Kidney (tissue), 14 donors: Measurements from ENCODE around the gene F12. TPM values are rescaled to one million over a fixed set of nuclear protein-coding genes. Genes with fewer than 3 reads are reported as not detected.

Experiments used
- DNase-seq, 5 donors: peaks; one replicate each; pipeline ENCODE4 v3.0.0-alpha.2; 2013 to 2020
- FAIRE-seq: peaks from 2 replicates; lab custom pipeline; 2012; peaks lifted over from hg19 to GRCh38; lab: Jason Lieb, UNC
- H3K27ac ChIP-seq, 2 donors: one replicate each; pipeline ENCODE4 v1.7.0; 2013; ENCODE audit warnings: low read depth in 2 of 2, low read length in 2 of 2, inconsistent platforms in 1 of 2
- H3K27me3 ChIP-seq: one replicate; pipeline ENCODE4 v1.7.1; 2013; ENCODE audit warnings: low read length, inconsistent platforms; ENCODE audit not compliant: control insufficient read depth, insufficient read depth
- H3K36me3 ChIP-seq, 3 donors: one replicate each; pipeline versions ENCODE4 v1.7.0 to v1.7.1; 2013; ENCODE audit warnings: low read length in 3 of 3, control low read depth in 1 of 3, inconsistent platforms in 1 of 3; ENCODE audit not compliant: insufficient read depth in 3 of 3, control insufficient read depth in 2 of 3
- H3K4me1 ChIP-seq, 3 donors: one replicate each; pipeline versions ENCODE4 v1.7.0 to v1.7.1; 2013; ENCODE audit warnings: low read length in 3 of 3, inconsistent platforms in 1 of 3, low read depth in 1 of 3; ENCODE audit not compliant: control insufficient read depth in 2 of 3, insufficient read depth in 2 of 3
- H3K4me3 ChIP-seq, 3 donors: one replicate each; pipeline versions ENCODE4 v1.7.0 to v1.8.1; 2013; ENCODE audit warnings: low read length in 3 of 3, control low read depth in 1 of 3, inconsistent platforms in 1 of 3
- H3K9ac ChIP-seq, 3 donors: one replicate each; pipeline versions ENCODE4 v1.7.0 to v1.7.1; 2013; ENCODE audit warnings: low read length in 3 of 3, control low read depth in 1 of 3, inconsistent platforms in 1 of 3
- H3K9me3 ChIP-seq, 3 donors: one replicate each; pipeline versions ENCODE4 v1.7.0 to v1.7.1; 2013; ENCODE audit warnings: low read length in 3 of 3, control low read depth in 1 of 3, inconsistent platforms in 1 of 3; ENCODE audit not compliant: control insufficient read depth in 2 of 3, insufficient read depth in 1 of 3
- CTCF ChIP-seq: IDR thresholded peaks from 3 replicates; pipeline ENCODE4 v1.5.1; 2012; ENCODE audit warnings: mild to moderate bottlenecking, moderate library complexity, borderline replicate concordance; ENCODE audit not compliant: insufficient read depth; ENCODE audit errors: extremely low read depth
- intact Hi-C: fragments of 100-400 bp; cut with DNase I; formaldehyde crosslinking; loops from one replicate; pipeline ENCODE4 v1.11.1; 2022
- polyA plus RNA-seq: library from polyadenylated mRNA; stranded (reverse); fragments of 350-450 nt; fragmentation: Illumina TruSeq; extraction: RNeasy Lipid Tissue Mini Kit (QIAGEN cat#74804); gene quantifications from one replicate; pipeline ENCODE4 v1.2.3, GENCODE V29; 2014; ENCODE audit warnings: low read depth, low replicate concordance; ENCODE audit not compliant: insufficient read depth
- total RNA-seq: library from RNA; stranded (reverse); fragmentation: NEBNext Ultra II Directional; extraction: Animal tissue kit (Norgen Biotek cat#: 25700); gene quantifications from one replicate; pipeline ENCODE4 v1.2.1, GENCODE V29; 2021
- donor health status: control.
- donor health status: control.
- donor health status: control.
- donor health status: control.
- donor health status: control.
- donor health status: DM: yes; HTN: yes; CAD: no.
- donor health status: Normal renal cell carcinoma (clear cell type).

F12 gene
- total and polyA plus RNA-seq, 2 donors from 2014 or later, result 3.1 to 4.2 TPM

- intact Hi-C loops, result no loop called here
- DNase-seq (no peak), FAIRE-seq (no peak)
- H3K27ac ChIP-seq, result no peak overlapping the region
- no peak overlapping the region for H3K4me3 ChIP-seq
- no peaks in the 10 kb centered on the region for H3K36me3 ChIP-seq
- H3K4me1 ChIP-seq, result peaks cover 0 to 11% (median 6%) of the 10 kb centered on the region in 3 donors
- no peak overlapping the region for H3K9ac ChIP-seq
- no peak for TF ChIP-seq CTCF
- H3K9me3 ChIP-seq, result no peaks in the 10 kb centered on the region
- H3K27me3 ChIP-seq, result no peaks in the 10 kb centered on the region
Observed at GRCh38 chr5:177448244-177448950, 39.0 kb upstream of the F12 start.

GRCh38 chr5:177447611-177448243, 38.4 kb upstream of the F12 start:
- no peak overlapping the region for H3K27ac ChIP-seq
- no peak for FAIRE-seq
- DNase-seq, result peak in 4 of 5 donors; percentile 42 to 92 (median 53)

GRCh38 chr5:177447066-177447610, 37.8 kb upstream of the F12 start:
- peak; percentile 83 to 92 (median 89) for DNase-seq
- Histone ChIP-seq H3K4me3 (peak overlapping the region in 1 of 3 donors; percentile 25), H3K27ac (no peak overlapping the region), H3K4me1 (peaks cover 0 to 11% (median 6%) of the 10 kb centered on the region in 3 donors), H3K9ac (no peak overlapping the region), H3K36me3 (no peaks in the 10 kb centered on the region), H3K27me3 (no peaks in the 10 kb centered on the region), H3K9me3 (no peaks in the 10 kb centered on the region)
- intact Hi-C loops, result no loop called here
- TF ChIP-seq CTCF, result no peak
- FAIRE-seq, result no peak

More at GRCh38 chr5:177447611-177448243, 38.4 kb upstream of the F12 start:
- H3K4me1 ChIP-seq, result peaks cover 0 to 11% (median 6%) of the 10 kb centered on the region in 3 donors
- no peaks in the 10 kb centered on the region for H3K27me3 ChIP-seq
- no peak overlapping the region for H3K4me3 ChIP-seq
- H3K9me3 ChIP-seq, result no peaks in the 10 kb centered on the region
- no peaks in the 10 kb centered on the region for H3K36me3 ChIP-seq
- no peak for TF ChIP-seq CTCF
- H3K9ac ChIP-seq, result no peak overlapping the region
- intact Hi-C loops, result no loop called here
